ENCODE results near the gene ARHGEF25.
"Not testable (repeated sequence)": the region's sequence is repeated elsewhere in the genome, so short reads cannot be mapped to it uniquely, and the experiment has no call there.

The ARHGEF25 gene

DNA sequence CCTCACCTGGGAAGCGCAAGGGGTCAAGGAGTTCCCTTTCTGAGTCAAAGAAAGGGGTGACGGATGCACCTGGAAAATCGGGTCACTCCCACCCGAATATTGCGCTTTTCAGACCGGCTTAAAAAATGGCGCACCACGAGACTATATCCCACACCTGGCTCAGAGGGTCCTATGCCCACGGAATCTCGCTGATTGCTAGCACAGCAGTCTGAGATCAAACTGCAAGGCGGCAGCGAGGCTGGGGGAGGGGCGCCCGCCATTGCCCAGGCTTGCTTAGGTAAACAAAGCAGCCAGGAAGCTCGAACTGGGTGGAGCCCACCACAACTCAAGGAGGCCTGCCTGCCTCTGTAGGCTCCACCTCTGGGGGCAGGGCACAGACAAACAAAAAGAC, 35.4 kb downstream of the ARHGEF25 start:
- H3K4me1 ChIP-seq (ENCODE audit: control insufficient read depth, insufficient read depth, low read length); H3K9ac ChIP-seq (ENCODE audit: low read depth, low read length); H3K36me3 ChIP-seq (ENCODE audit: control insufficient read depth, insufficient read depth, low read length); H3K27ac ChIP-seq (ENCODE audit: low read depth, low read length); H3K27me3 ChIP-seq (ENCODE audit: control insufficient read depth, insufficient read depth, low read length); H3K4me3 ChIP-seq (ENCODE audit: low read depth, low read length): not testable (repeated sequence)
- H3K9me3 ChIP-seq (ENCODE audit: control insufficient read depth, insufficient read depth, low read length), result peaks cover 18% of the 10 kb centered on the region

DNA sequence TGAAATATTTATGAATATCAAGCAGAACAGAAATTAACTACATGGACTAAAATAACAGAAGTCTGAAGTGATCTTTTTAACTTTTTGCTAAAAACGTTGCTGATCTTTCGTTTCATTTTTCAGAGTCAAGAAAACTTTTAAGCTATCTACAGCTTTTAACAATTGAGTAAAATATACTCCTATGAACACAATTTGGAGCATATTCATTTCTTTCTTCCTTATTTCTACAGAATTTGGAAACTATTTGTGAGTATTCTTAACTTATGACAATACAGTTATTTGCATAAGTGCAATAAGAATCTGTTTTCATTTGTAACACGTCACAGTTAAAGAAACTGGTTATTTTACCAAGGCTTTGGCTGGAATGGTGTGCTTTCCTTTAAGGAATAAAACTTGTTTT, 42.8 kb downstream of the ARHGEF25 start:
- H3K9me3 ChIP-seq (ENCODE audit: control insufficient read depth, insufficient read depth, low read length), result peaks cover 2% of the 10 kb centered on the region; the same call in 1 of the 2 replicates
- no peak overlapping the region for H3K9ac ChIP-seq (ENCODE audit: low read depth, low read length)
- H3K36me3 ChIP-seq (ENCODE audit: control insufficient read depth, insufficient read depth, low read length), result no peaks in the 10 kb centered on the region
- H3K27me3 ChIP-seq (ENCODE audit: control insufficient read depth, insufficient read depth, low read length), result no peaks in the 10 kb centered on the region
- H3K27ac ChIP-seq (ENCODE audit: low read depth, low read length), result no peak overlapping the region
- no peak overlapping the region for H3K4me3 ChIP-seq (ENCODE audit: low read depth, low read length)
- no peaks in the 10 kb centered on the region for H3K4me1 ChIP-seq (ENCODE audit: control insufficient read depth, insufficient read depth, low read length)

DNA sequence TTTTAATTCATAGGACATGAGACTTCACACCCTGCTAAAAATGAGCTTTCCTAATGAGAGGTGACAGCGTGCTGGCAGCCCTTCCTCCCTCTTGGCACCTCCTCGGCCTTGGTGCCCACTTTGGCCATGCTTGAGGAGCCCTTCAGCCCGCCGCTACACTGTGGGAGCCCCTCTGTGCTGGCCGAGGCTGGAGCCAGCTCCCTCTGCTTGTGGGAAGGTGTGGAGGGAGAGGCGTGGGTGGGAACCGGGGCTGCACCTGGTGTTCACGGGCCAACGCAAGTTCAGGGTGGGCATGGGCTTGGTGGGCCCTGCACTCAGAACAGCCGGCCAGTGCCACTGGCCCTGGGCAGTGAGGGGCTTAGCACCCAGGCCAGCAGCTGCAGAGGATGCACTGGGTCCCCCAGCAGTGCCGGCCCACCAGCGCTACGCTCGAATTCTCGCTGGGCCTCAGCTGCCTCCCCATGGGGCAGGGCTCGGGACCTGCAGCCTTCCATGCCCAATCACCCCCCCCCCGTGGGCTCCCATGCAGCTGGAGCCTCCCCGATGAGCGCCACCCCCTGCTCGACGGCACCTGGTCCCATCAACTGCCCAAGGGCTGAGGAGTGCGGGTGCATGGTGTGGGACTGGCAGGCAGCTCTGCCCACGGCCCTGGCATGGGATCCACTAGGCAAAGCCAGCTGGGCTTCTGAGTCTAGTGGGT, 44.5 kb downstream of the ARHGEF25 start:
- Histone ChIP-seq H3K9me3 (ENCODE audit: control insufficient read depth, insufficient read depth, low read length) (peaks cover 13% of the 10 kb centered on the region), H3K36me3 (ENCODE audit: control insufficient read depth, insufficient read depth, low read length) (no peaks in the 10 kb centered on the region)

DNA sequence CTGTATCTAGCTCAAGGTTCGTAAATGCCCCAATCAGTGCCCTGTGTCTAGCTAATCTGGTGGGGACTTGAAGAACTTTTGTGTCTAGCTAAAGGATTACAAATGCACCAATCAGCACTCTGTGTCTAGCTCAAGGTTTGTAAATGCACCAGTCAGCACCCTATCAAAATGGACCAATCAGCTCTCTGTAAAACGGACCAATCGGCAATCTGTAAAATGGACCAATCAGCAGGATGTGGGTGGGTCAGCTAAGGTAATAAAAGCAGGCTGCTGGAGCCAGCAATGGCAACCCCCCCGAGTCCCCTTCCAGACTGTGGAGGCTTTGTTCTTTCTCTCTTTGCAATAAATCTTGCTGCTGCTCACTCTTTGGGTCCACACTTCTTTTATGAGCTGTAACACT, 45.2 kb downstream of the ARHGEF25 start:
- not testable (repeated sequence) for H3K27ac ChIP-seq (ENCODE audit: low read depth, low read length); H3K9ac ChIP-seq (ENCODE audit: low read depth, low read length); H3K4me1 ChIP-seq (ENCODE audit: control insufficient read depth, insufficient read depth, low read length); H3K36me3 ChIP-seq (ENCODE audit: control insufficient read depth, insufficient read depth, low read length); H3K27me3 ChIP-seq (ENCODE audit: control insufficient read depth, insufficient read depth, low read length); H3K4me3 ChIP-seq (ENCODE audit: low read depth, low read length)
- H3K9me3 ChIP-seq (ENCODE audit: control insufficient read depth, insufficient read depth, low read length), result peaks cover 19% of the 10 kb centered on the region

More for the DNA sequence above, 44.5 kb downstream of the ARHGEF25 start:
- Histone ChIP-seq H3K27ac (ENCODE audit: low read depth, low read length) (no peak overlapping the region), H3K9ac (ENCODE audit: low read depth, low read length) (no peak overlapping the region), H3K4me3 (ENCODE audit: low read depth, low read length) (no peak overlapping the region), H3K27me3 (ENCODE audit: control insufficient read depth, insufficient read depth, low read length) (no peaks in the 10 kb centered on the region), H3K4me1 (ENCODE audit: control insufficient read depth, insufficient read depth, low read length) (no peaks in the 10 kb centered on the region)

DNA sequence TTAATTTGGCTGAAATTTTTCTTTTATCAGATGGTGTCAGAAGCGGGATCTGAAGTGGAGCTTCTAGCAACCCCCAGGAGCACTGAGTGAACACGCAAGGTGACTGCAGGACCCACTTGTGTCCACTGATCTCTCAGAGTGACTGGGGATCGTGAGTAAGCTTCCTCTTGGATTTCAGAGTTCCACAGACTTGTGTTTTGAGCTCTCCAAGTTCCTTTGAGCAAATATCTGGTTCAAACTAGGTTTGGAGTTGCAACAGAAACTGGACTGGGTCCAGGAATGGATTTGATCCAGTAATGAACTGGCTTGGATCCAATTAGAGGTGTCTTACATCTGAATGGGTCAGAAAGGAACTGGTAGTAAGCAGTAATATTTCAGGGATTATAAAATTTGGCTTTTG, 46.5 kb downstream of the ARHGEF25 start:
- no peak overlapping the region for H3K27ac ChIP-seq (ENCODE audit: low read depth, low read length)
- no peaks in the 10 kb centered on the region for H3K4me1 ChIP-seq (ENCODE audit: control insufficient read depth, insufficient read depth, low read length)
- no peaks in the 10 kb centered on the region for H3K36me3 ChIP-seq (ENCODE audit: control insufficient read depth, insufficient read depth, low read length)
- H3K9me3 ChIP-seq (ENCODE audit: control insufficient read depth, insufficient read depth, low read length), result peaks cover 32% of the 10 kb centered on the region
- no peak overlapping the region for H3K9ac ChIP-seq (ENCODE audit: low read depth, low read length)
- no peak overlapping the region for H3K4me3 ChIP-seq (ENCODE audit: low read depth, low read length)
- H3K27me3 ChIP-seq (ENCODE audit: control insufficient read depth, insufficient read depth, low read length), result no peaks in the 10 kb centered on the region

DNA sequence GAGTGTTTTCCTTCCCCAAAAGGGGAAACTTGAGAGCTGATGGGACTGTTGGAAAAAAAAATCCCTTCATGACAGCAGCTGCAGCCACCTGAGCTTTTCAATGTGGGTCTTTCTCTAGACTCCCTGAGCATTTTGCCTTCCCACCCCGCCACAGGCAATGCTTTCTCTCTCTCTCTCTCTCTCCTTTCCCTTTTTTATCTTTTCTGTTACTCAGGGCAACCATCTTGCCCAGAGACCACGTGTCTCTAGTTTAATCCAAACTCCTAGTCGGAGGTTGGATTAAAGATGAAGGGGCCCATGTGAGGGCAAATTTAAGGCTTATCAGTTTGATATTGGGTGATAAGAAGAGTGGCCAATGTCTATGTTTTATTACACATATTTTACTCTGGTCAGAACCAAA, 47.7 kb downstream of the ARHGEF25 start:
- Histone ChIP-seq H3K27ac (ENCODE audit: low read depth, low read length) (no peak overlapping the region), H3K27me3 (ENCODE audit: control insufficient read depth, insufficient read depth, low read length) (no peaks in the 10 kb centered on the region), H3K36me3 (ENCODE audit: control insufficient read depth, insufficient read depth, low read length) (no peaks in the 10 kb centered on the region), H3K9me3 (ENCODE audit: control insufficient read depth, insufficient read depth, low read length) (peaks cover 32% of the 10 kb centered on the region), H3K4me1 (ENCODE audit: control insufficient read depth, insufficient read depth, low read length) (no peaks in the 10 kb centered on the region), H3K9ac (ENCODE audit: low read depth, low read length) (no peak overlapping the region), H3K4me3 (ENCODE audit: low read depth, low read length) (no peak overlapping the region)

DNA sequence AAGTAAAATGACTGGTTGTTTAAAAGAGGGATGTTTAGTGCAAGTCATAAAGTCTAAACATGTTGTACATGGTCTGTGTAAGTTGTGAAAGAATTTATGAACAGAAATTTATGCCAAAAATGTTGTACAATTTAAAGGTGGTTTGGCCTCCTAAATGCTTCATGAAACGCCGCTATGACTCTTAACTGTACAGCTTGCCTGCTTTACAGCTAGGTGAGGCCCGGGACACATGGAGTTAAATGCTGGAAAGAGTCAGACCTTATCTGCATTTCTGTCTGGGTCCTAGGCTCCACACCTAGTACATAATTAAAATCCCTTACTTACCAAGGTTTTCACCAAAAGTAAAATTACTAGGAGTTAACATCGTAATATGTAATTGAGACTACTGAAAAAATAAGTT, 50.1 kb downstream of the ARHGEF25 start:
- no peak overlapping the region for H3K9ac ChIP-seq (ENCODE audit: low read depth, low read length)
- H3K9me3 ChIP-seq (ENCODE audit: control insufficient read depth, insufficient read depth, low read length), result peaks cover 39% of the 10 kb centered on the region
- H3K36me3 ChIP-seq (ENCODE audit: control insufficient read depth, insufficient read depth, low read length), result no peaks in the 10 kb centered on the region
- no peaks in the 10 kb centered on the region for H3K4me1 ChIP-seq (ENCODE audit: control insufficient read depth, insufficient read depth, low read length)
- H3K27ac ChIP-seq (ENCODE audit: low read depth, low read length), result no peak overlapping the region
- H3K4me3 ChIP-seq (ENCODE audit: low read depth, low read length), result no peak overlapping the region
- H3K27me3 ChIP-seq (ENCODE audit: control insufficient read depth, insufficient read depth, low read length), result no peaks in the 10 kb centered on the region

DNA sequence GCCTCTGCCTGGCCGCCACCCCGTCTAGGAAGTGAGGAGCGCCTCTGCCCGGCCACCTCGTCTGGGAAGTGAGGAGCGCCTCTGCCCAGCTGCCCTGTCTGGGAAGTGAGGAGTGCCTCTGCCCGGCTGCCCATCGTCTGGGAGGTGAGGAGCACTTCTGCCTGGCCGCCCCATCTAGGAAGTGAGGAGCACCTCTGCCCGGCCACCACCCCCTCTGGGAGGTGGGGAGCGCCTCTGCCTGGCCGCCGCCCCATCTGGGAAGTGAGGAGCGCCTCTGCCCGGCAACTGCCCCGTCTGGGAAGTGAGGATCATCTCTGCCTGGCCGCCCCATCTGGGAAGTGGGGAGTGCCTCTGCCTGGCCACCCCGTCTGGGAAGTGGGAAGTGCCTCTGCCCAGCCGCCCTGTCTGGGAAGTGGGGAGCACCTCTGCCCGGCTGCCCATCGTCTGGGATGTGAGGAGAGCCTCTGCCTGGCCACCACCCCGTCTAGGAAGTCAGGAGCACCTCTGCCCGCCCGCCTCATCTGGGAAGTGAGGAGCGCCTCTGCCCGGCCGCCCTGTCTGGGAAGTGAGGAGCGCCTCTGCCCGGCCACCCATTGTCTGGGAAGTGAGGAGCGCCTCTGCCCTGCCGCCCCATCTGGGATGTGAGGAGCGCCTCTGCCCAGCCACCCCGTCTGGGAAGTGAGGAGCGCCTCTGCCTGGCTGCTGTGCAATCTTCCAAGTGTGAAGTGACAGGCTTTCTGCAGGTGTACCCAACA, 54.0 kb downstream of the ARHGEF25 start:
- H3K9me3 ChIP-seq (ENCODE audit: control insufficient read depth, insufficient read depth, low read length), result peaks cover 41% of the 10 kb centered on the region
- not testable (repeated sequence) for H3K27ac ChIP-seq (ENCODE audit: low read depth, low read length); H3K36me3 ChIP-seq (ENCODE audit: control insufficient read depth, insufficient read depth, low read length); H3K9ac ChIP-seq (ENCODE audit: low read depth, low read length); H3K27me3 ChIP-seq (ENCODE audit: control insufficient read depth, insufficient read depth, low read length); H3K4me1 ChIP-seq (ENCODE audit: control insufficient read depth, insufficient read depth, low read length); H3K4me3 ChIP-seq (ENCODE audit: low read depth, low read length)

All from HUES48 (cell line).